ENCODE measurements around the gene CAMTA1. TPM values are rescaled to one million over a fixed set of nuclear protein-coding genes. Genes with fewer than 3 reads are reported as not detected.

The CAMTA1 gene
- polyA plus RNA-seq, 1 donor from 2014 or later, result 162 TPM

DNA sequence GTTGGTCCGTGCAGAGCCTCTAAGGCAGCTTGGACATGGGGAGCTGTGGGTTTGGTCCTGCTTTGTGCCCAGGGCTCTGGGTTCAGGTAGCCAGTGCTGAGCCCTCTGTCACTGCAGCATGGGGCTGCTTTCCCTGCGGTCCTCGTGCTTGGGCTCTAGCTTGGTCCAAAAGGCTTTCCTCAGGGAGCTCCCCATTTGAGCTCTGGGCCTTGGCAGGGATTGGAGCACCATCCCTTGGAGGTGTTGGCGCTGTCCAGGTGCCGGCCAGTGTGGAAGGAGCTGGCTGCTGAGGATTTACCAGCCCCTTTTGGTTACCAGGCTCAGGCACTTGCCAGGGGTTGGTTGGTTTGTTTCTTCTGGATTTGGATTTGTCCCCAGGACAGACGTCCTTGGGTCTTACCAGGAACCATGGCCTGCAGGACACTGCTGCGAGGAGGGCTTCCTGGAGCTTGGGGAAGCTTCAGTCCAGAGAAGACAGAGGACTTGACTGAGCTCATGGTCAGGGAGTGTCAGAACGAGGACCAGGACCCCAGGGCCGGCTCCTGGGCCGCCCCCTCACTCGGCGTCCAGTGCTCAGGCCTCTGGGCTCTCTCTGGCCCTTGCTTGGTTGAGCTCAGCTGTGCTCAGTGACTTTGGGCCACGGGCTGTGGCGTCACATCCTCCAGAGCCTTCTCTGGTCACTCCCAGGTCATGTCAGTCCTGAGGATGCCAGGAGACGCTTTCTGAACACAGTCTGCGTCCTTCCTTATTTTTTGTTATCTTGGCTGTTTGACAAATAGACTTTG, 224.7 kb downstream of the CAMTA1 start:
- Histone ChIP-seq H3K4me2 (ENCODE audit: low read length) (no peak overlapping the region), H3K9me3 (ENCODE audit: low read length) (no peaks in the 10 kb centered on the region), H3K9me2 (ENCODE audit: insufficient read depth, low read length) (no peaks in the 10 kb centered on the region), H4K20me1 (ENCODE audit: insufficient read depth) (no peaks in the 10 kb centered on the region), H3K79me2 (replicated peaks; ENCODE audit: insufficient read depth, low read length) (no peaks in the 10 kb centered on the region), H3K27me3 (ENCODE audit: insufficient read depth, low read depth, low read length) (no peaks in the 10 kb centered on the region), H3K4me3 (ENCODE audit: low read length) (no peak overlapping the region), H3F3A (ENCODE audit: insufficient read depth, low read length, poor library complexity, severe bottlenecking) (no peaks in the 10 kb centered on the region), H3K9ac (ENCODE audit: low read length) (no peak overlapping the region), H2AFZ (ENCODE audit: low read depth, low read length) (no peak overlapping the region), H3K36me3 (ENCODE audit: insufficient read depth, low read length) (no peaks in the 10 kb centered on the region), H3K27ac (ENCODE audit: low read length) (no peak overlapping the region)
- TF ChIP-seq MXI1 (conservative IDR thresholded peaks at IDR 0.05; ENCODE audit: poor library complexity, severe bottlenecking) (no peak), RAD21 (conservative IDR thresholded peaks at IDR 0.05) (no peak)

DNA sequence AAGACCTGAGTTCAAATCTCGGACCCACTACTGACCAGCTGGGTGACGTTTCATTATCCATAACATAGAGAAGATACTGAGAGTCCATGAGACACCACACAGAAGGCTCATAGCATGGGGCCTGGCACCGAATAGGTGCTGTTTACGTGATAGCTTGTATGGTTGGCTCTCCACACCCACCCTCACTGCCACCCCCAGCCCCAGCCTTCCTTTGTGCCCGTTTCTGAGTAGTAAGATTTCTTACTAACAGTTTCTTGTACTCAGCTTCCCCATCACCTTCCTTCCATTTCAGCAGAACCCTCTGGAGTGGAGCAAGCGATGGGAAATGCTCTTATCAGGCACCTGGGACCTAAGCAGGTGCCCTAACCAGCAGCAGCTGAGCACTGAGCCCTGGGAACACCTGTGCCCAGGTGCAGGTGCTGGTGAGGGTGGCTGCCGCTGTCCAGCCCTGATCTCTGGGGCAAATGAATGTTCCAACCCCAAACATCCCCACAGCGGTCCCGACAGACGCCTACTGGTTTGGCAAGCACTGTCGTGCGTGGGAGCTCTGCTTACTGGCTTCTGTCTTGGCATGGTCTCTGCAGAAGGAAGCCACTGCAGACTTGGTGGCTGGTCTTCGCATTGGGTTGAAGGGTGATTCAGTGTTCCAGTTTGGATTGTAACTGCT, 225.4 kb downstream of the CAMTA1 start:
- Histone ChIP-seq H3K79me2 (replicated peaks; ENCODE audit: insufficient read depth, low read length) (no peaks in the 10 kb centered on the region), H3K27ac (ENCODE audit: low read length) (no peak overlapping the region), H3K4me2 (ENCODE audit: low read length) (no peak overlapping the region), H3F3A (ENCODE audit: insufficient read depth, low read length, poor library complexity, severe bottlenecking) (no peaks in the 10 kb centered on the region), H3K36me3 (ENCODE audit: insufficient read depth, low read length) (no peaks in the 10 kb centered on the region), H4K20me1 (ENCODE audit: insufficient read depth) (no peaks in the 10 kb centered on the region), H3K27me3 (ENCODE audit: insufficient read depth, low read depth, low read length) (no peaks in the 10 kb centered on the region), H3K4me3 (ENCODE audit: low read length) (no peak overlapping the region), H2AFZ (ENCODE audit: low read depth, low read length) (no peak overlapping the region), H3K9me2 (ENCODE audit: insufficient read depth, low read length) (no peaks in the 10 kb centered on the region), H3K9me3 (ENCODE audit: low read length) (no peaks in the 10 kb centered on the region), H3K9ac (ENCODE audit: low read length) (no peak overlapping the region)
- TF ChIP-seq EP300 (conservative IDR thresholded peaks at IDR 0.05; ENCODE audit: poor library complexity, severe bottlenecking), result no peak
- TF ChIP-seq, protein P1, sequence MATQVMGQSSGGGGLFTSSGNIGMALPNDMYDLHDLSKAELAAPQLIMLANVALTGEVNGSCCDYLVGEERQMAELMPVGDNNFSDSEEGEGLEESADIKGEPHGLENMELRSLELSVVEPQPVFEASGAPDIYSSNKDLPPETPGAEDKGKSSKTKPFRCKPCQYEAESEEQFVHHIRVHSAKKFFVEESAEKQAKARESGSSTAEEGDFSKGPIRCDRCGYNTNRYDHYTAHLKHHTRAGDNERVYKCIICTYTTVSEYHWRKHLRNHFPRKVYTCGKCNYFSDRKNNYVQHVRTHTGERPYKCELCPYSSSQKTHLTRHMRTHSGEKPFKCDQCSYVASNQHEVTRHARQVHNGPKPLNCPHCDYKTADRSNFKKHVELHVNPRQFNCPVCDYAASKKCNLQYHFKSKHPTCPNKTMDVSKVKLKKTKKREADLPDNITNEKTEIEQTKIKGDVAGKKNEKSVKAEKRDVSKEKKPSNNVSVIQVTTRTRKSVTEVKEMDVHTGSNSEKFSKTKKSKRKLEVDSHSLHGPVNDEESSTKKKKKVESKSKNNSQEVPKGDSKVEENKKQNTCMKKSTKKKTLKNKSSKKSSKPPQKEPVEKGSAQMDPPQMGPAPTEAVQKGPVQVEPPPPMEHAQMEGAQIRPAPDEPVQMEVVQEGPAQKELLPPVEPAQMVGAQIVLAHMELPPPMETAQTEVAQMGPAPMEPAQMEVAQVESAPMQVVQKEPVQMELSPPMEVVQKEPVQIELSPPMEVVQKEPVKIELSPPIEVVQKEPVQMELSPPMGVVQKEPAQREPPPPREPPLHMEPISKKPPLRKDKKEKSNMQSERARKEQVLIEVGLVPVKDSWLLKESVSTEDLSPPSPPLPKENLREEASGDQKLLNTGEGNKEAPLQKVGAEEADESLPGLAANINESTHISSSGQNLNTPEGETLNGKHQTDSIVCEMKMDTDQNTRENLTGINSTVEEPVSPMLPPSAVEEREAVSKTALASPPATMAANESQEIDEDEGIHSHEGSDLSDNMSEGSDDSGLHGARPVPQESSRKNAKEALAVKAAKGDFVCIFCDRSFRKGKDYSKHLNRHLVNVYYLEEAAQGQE (IDR thresholded peaks at IDR 0.05; ENCODE audit: borderline replicate concordance), result no peak
- no peak for TF ChIP-seq RAD21 (conservative IDR thresholded peaks at IDR 0.05)
- TF ChIP-seq MXI1 (conservative IDR thresholded peaks at IDR 0.05; ENCODE audit: poor library complexity, severe bottlenecking), result no peak
- no peak for TF ChIP-seq TAF1 (IDR thresholded peaks at IDR 0.05; ENCODE audit: low read depth)
- no peak for TF ChIP-seq EZH2 (IDR thresholded peaks at IDR 0.05; ENCODE audit: borderline replicate concordance, insufficient read depth, low read length, poor library complexity, severe bottlenecking)
- no peak for TF ChIP-seq POLR2AphosphoS5 (IDR thresholded peaks at IDR 0.05)
- TF ChIP-seq, protein P2, sequence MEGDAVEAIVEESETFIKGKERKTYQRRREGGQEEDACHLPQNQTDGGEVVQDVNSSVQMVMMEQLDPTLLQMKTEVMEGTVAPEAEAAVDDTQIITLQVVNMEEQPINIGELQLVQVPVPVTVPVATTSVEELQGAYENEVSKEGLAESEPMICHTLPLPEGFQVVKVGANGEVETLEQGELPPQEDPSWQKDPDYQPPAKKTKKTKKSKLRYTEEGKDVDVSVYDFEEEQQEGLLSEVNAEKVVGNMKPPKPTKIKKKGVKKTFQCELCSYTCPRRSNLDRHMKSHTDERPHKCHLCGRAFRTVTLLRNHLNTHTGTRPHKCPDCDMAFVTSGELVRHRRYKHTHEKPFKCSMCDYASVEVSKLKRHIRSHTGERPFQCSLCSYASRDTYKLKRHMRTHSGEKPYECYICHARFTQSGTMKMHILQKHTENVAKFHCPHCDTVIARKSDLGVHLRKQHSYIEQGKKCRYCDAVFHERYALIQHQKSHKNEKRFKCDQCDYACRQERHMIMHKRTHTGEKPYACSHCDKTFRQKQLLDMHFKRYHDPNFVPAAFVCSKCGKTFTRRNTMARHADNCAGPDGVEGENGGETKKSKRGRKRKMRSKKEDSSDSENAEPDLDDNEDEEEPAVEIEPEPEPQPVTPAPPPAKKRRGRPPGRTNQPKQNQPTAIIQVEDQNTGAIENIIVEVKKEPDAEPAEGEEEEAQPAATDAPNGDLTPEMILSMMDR (IDR thresholded peaks at IDR 0.05; ENCODE audit: poor library complexity, severe bottlenecking), result no peak
- TF ChIP-seq SMC3 (conservative IDR thresholded peaks at IDR 0.05; ENCODE audit: poor library complexity), result no peak

Data from neural cell (in vitro differentiated cells).